H9 (cell line): ENCODE measurements around the gene ZNF584. TPM values are rescaled to one million over a fixed set of nuclear protein-coding genes. Genes with fewer than 3 reads are reported as not detected.

Experiments used
- DNase-seq: peaks from one replicate; pipeline ENCODE4 v3.0.0-alpha.2; 2017
- H2AFZ ChIP-seq: one replicate; pipeline ENCODE4 v1.6.1; 2013; ENCODE audit warnings: mild to moderate bottlenecking, low read length, control low read depth, moderate library complexity
- H2AK5ac ChIP-seq: 2 replicates; pipeline ENCODE4 v1.6.1; 2013; ENCODE audit warnings: low read length, control low read depth, mixed read lengths; ENCODE audit not compliant: insufficient read length
- H2BK120ac ChIP-seq: one replicate; pipeline ENCODE4 v1.6.1; 2013; ENCODE audit warnings: low read depth, mild to moderate bottlenecking, low read length, control low read depth, inconsistent platforms; ENCODE audit not compliant: poor library complexity, severe bottlenecking
- H2BK12ac ChIP-seq: 2 replicates; pipeline ENCODE4 v1.6.1; 2013; ENCODE audit warnings: low read length, control low read depth, mixed read lengths, low read depth; ENCODE audit not compliant: insufficient read length
- H2BK15ac ChIP-seq: 2 replicates; pipeline ENCODE4 v1.6.1; 2013; ENCODE audit warnings: low read depth, low read length, control low read depth
- H2BK20ac ChIP-seq: one replicate; pipeline ENCODE4 v1.6.1; 2013; ENCODE audit warnings: low read depth, mild to moderate bottlenecking, low read length, control low read depth, inconsistent platforms; ENCODE audit not compliant: poor library complexity, severe bottlenecking
- H2BK5ac ChIP-seq: 2 replicates; pipeline ENCODE4 v1.6.1; 2013; ENCODE audit warnings: low read length, control low read depth, mixed read lengths; ENCODE audit not compliant: insufficient read length
- H3K14ac ChIP-seq: 2 replicates; pipeline ENCODE4 v1.6.1; 2013; ENCODE audit warnings: low read length, control low read depth; ENCODE audit not compliant: insufficient read depth
- H3K18ac ChIP-seq: 2 replicates; pipeline ENCODE4 v1.6.1; 2013; ENCODE audit warnings: low read depth, mild to moderate bottlenecking, mixed read lengths, low read length, control low read depth; ENCODE audit not compliant: insufficient read length
- H3K23ac ChIP-seq: 2 replicates; pipeline ENCODE4 v1.6.1; 2013; ENCODE audit warnings: low read length, control low read depth, mixed read lengths, low read depth; ENCODE audit not compliant: insufficient read length
- H3K23me2 ChIP-seq: 2 replicates; pipeline ENCODE4 v1.6.1; 2013; ENCODE audit warnings: low read depth, mild to moderate bottlenecking, mixed read lengths, low read length, control low read depth; ENCODE audit not compliant: insufficient read length, poor library complexity, severe bottlenecking
- H3K27ac ChIP-seq: 2 replicates; pipeline ENCODE4 v1.5.1; 2013; ENCODE audit warnings: low read length, control low read depth, mixed read lengths, low read depth; ENCODE audit not compliant: insufficient read length
- H3K27me3 ChIP-seq: 2 replicates; pipeline ENCODE4 v1.6.1; 2013; ENCODE audit warnings: low read length, control low read depth, inconsistent platforms; ENCODE audit not compliant: insufficient read depth
- H3K4ac ChIP-seq: 2 replicates; pipeline ENCODE4 v1.6.1; 2013; ENCODE audit warnings: low read depth, mild to moderate bottlenecking, control low read depth, inconsistent platforms, low read length, moderate library complexity
- H3K4me1 ChIP-seq: 2 replicates; pipeline ENCODE4 v1.6.1; 2013; ENCODE audit warnings: low read length, control low read depth, inconsistent platforms; ENCODE audit not compliant: insufficient read depth
- H3K4me2 ChIP-seq: 2 replicates; pipeline ENCODE4 v1.6.1; 2013; ENCODE audit warnings: low read length, control low read depth, mixed read lengths; ENCODE audit not compliant: insufficient read length, insufficient read depth
- H3K56ac ChIP-seq: 2 replicates; pipeline ENCODE4 v1.6.1; 2013; ENCODE audit warnings: low read depth, mild to moderate bottlenecking, mixed read lengths, low read length, control low read depth; ENCODE audit not compliant: insufficient read length
- H3K79me1 ChIP-seq: 2 replicates; pipeline ENCODE4 v1.6.1; 2013; ENCODE audit warnings: low read depth, mild to moderate bottlenecking, moderate library complexity, low read length, control low read depth, inconsistent platforms; ENCODE audit not compliant: insufficient read depth, poor library complexity, severe bottlenecking
- H3K79me2 ChIP-seq: 2 replicates; pipeline ENCODE4 v1.6.1; 2013; ENCODE audit warnings: low read length, control low read depth, inconsistent platforms; ENCODE audit not compliant: insufficient read depth
- H3K9ac ChIP-seq: 2 replicates; pipeline ENCODE4 v1.6.1; 2013; ENCODE audit warnings: low read length, control low read depth, mixed read lengths; ENCODE audit not compliant: insufficient read length; ENCODE audit errors: extremely low read depth
- H3K9me3 ChIP-seq: one replicate; pipeline ENCODE4 v1.6.1; 2013; ENCODE audit warnings: low read depth, low read length, inconsistent platforms; ENCODE audit not compliant: control insufficient read depth
- H3T11ph ChIP-seq: one replicate; pipeline ENCODE4 v1.6.1; 2013; ENCODE audit warnings: mild to moderate bottlenecking, low read length, control low read depth, inconsistent platforms
- H4K20me1 ChIP-seq: one replicate; pipeline ENCODE4 v1.6.1; 2013; ENCODE audit not compliant: control insufficient read depth, insufficient read length, insufficient read depth
- H4K5ac ChIP-seq: 2 replicates; pipeline ENCODE4 v1.6.1; 2013; ENCODE audit warnings: low read depth, mild to moderate bottlenecking, mixed read lengths, low read length, control low read depth; ENCODE audit not compliant: insufficient read length
- H4K8ac ChIP-seq: replicated peaks from 2 replicates; pipeline ENCODE4 v1.6.1; 2013; ENCODE audit warnings: low read length, control low read depth, mixed read lengths, low read depth; ENCODE audit not compliant: insufficient read length
- H4K91ac ChIP-seq: 2 replicates; pipeline ENCODE4 v1.6.1; 2013; ENCODE audit warnings: low read depth, mild to moderate bottlenecking, moderate library complexity, mixed read lengths, low read length, control low read depth; ENCODE audit not compliant: insufficient read length
- H3K27ac Mint-ChIP-seq, 3 experiments: 2 replicates in 2 of 3; 3 replicates in 1 of 3; pipeline ENCODE4 v1.8.0; 2020 to 2021; ENCODE audit warnings: mixed read lengths in 3 of 3, mild to moderate bottlenecking in 1 of 3, moderate library complexity in 1 of 3
- H3K27me3 Mint-ChIP-seq: 2 replicates; pipeline ENCODE4 v1.8.0; 2021; ENCODE audit warnings: low read depth, mild to moderate bottlenecking, moderate library complexity, mixed read lengths
- H3K36me3 Mint-ChIP-seq, 3 experiments: 2 replicates in 2 of 3; 3 replicates in 1 of 3; pipeline ENCODE4 v1.8.0; 2020 to 2021; ENCODE audit warnings: low read depth in 3 of 3, mixed read lengths in 3 of 3; ENCODE audit not compliant: insufficient read depth in 1 of 3
- H3K4me1 Mint-ChIP-seq, 2 experiments: 2 replicates each; pipeline ENCODE4 v1.8.0; 2020; ENCODE audit warnings: mixed read lengths in 2 of 2
- H3K4me3 Mint-ChIP-seq, 2 experiments: 2 replicates in 1 of 2; 3 replicates in 1 of 2; pipeline ENCODE4 v1.8.0; 2020 to 2021; ENCODE audit warnings: mild to moderate bottlenecking in 2 of 2, mixed read lengths in 2 of 2, moderate library complexity in 1 of 2
- H3K9me3 Mint-ChIP-seq, 2 experiments: 2 replicates in 1 of 2; 3 replicates in 1 of 2; pipeline ENCODE4 v1.8.0; 2020; ENCODE audit warnings: mild to moderate bottlenecking in 2 of 2, mixed read lengths in 2 of 2, moderate library complexity in 1 of 2
- CTCF ChIP-seq: fragments of 200-600 bp; sonication (generic); conservative IDR thresholded peaks from 3 replicates; pipeline ENCODE4 v1.8.0; 2021; ENCODE audit warnings: antibody characterized with exemption, mild to moderate bottlenecking
- WGBS: extraction: QIAGEN DNeasy Blood & Tissue Kit; methylation state at CpG from one replicate; pipeline ENCODE4 v1.1.7; 2013; ENCODE audit warnings: missing lambda C conversion rate, low lambda C conversion rate, mixed read lengths; ENCODE audit not compliant: insufficient read length; ENCODE audit errors: extremely low coverage; 5-methylcytosine and 5-hydroxymethylcytosine counted together
- total RNA-seq: library from RNA; stranded (reverse); gene quantifications from 2 replicates; pipeline ENCODE4 v1.2.1, GENCODE V29; 2021

Gene ZNF584
- total RNA-seq, 1 experiment from 2014 or later: 7.4 TPM

GRCh38 chr19:58460039-58460438 is 51.6 kb downstream of the ZNF584 start:
- WGBS: no CpG with 5 or more reads among the region's 2 CpGs
- Histone ChIP-seq H2BK15ac (no peak overlapping the region), H3K79me1 (no peaks in the 10 kb centered on the region)

More at GRCh38 chr19:58460039-58460438, 51.6 kb downstream of the ZNF584 start:
- Mint-ChIP-seq H3K27me3 (no peaks in the 10 kb centered on the region; the same call in 1 of the 2 replicates), H3K36me3 (peaks cover 0 to 9% (median 5%) of the 10 kb centered on the region in 3 experiments; a peak in 3 of 7 replicates), H3K4me1 (peaks cover 5% of the 10 kb centered on the region in 2 experiments), H3K4me3 (no peak overlapping the region), H3K9me3 (no peaks in the 10 kb centered on the region), H3K27ac (no peak overlapping the region)
- no peaks in the 10 kb centered on the region for H3K23me2 ChIP-seq
- no peak overlapping the region for H2BK20ac ChIP-seq
- no peak overlapping the region for H3K14ac ChIP-seq
- no peak overlapping the region for H4K8ac ChIP-seq
- no peaks in the 10 kb centered on the region for H4K20me1 ChIP-seq
- H3K27me3 ChIP-seq: no peaks in the 10 kb centered on the region
- no peak overlapping the region for H2BK12ac ChIP-seq
- H3K18ac ChIP-seq: no peak overlapping the region
- no peak overlapping the region for H3K27ac ChIP-seq
- no peak overlapping the region for H2AFZ ChIP-seq
- H3T11ph ChIP-seq: no peak overlapping the region
- TF ChIP-seq CTCF: no peak
- H3K56ac ChIP-seq: no peak overlapping the region
- no peak overlapping the region for H3K4ac ChIP-seq
- no peak overlapping the region for H2AK5ac ChIP-seq
- H3K4me2 ChIP-seq: no peak overlapping the region
- no peak overlapping the region for H2BK5ac ChIP-seq
- no peaks in the 10 kb centered on the region for H3K79me2 ChIP-seq
- H3K4me1 ChIP-seq: no peaks in the 10 kb centered on the region
- no peak overlapping the region for H3K23ac ChIP-seq
- H4K91ac ChIP-seq: no peak overlapping the region
- no peak for DNase-seq
- H4K5ac ChIP-seq: no peak overlapping the region
- H3K9me3 ChIP-seq: no peaks in the 10 kb centered on the region
- H3K9ac ChIP-seq: no peak overlapping the region
- H2BK120ac ChIP-seq: no peak overlapping the region
